Measurements from ENCODE around the gene RB1.
"Not testable (repeated sequence)": the region's sequence is repeated elsewhere in the genome, so short reads cannot be mapped to it uniquely, and the experiment has no call there.

Gene RB1

DNA sequence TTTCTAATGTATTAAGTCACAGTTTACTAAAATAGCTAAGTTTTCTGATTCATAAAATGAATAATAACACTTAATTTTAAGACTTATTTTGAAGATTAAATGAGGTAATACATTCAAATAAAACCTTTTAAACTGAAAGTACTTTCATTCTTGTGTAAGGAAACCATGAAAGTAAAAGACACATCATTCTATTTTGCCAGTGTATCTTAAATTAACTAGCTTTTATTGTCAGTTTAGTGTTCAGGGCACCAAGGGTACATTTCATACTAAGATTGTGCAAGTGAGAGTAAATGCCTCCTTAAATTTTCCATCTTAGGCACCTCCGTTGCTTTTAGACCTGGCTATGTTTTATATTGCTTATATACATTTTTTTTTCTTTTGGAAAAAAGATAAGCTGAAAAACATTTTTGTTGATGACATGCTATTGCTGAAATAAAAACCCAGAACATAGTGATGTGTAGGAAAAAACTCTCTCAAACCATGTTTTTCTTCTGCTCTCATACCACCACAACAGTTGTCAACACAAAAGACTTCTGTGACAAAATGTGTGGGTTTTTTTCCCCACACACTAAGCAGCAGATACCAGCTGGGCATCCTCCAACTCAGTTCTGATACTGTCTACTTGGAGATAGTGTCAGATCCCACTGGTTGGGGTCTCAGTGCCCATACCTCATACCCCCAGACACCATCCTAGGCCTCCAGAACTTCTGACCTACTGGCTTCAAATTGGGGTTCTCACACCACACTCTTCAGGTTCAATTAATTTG is 140.1 kb downstream of the RB1 start:
- TF ChIP-seq, protein P1, sequence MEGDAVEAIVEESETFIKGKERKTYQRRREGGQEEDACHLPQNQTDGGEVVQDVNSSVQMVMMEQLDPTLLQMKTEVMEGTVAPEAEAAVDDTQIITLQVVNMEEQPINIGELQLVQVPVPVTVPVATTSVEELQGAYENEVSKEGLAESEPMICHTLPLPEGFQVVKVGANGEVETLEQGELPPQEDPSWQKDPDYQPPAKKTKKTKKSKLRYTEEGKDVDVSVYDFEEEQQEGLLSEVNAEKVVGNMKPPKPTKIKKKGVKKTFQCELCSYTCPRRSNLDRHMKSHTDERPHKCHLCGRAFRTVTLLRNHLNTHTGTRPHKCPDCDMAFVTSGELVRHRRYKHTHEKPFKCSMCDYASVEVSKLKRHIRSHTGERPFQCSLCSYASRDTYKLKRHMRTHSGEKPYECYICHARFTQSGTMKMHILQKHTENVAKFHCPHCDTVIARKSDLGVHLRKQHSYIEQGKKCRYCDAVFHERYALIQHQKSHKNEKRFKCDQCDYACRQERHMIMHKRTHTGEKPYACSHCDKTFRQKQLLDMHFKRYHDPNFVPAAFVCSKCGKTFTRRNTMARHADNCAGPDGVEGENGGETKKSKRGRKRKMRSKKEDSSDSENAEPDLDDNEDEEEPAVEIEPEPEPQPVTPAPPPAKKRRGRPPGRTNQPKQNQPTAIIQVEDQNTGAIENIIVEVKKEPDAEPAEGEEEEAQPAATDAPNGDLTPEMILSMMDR (conservative IDR thresholded peaks at IDR 0.05), result no peak
- H3K27ac ChIP-seq, result no peak overlapping the region

DNA sequence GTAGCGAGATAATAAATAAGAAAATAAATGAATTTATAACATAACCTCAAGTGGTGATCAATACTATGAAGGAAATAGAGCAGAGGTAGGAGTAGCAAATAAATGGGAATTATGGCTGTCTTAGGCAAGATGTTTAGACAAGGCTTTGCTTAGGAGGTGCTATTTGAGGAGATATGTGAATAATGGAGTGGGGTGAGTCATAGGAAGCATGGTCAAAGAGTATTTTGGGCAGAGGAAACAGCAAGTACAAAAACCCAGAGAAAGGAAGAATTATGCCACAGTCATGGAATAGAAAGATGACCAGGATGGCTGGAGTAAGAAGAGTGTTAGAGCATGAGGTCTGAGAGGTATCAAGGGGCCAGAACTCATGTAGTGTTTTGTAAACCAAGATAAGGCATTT is 142.9 kb downstream of the RB1 start:
- TF ChIP-seq, protein P1 (conservative IDR thresholded peaks at IDR 0.05), result no peak
- H3K27ac ChIP-seq, result no peak overlapping the region

DNA sequence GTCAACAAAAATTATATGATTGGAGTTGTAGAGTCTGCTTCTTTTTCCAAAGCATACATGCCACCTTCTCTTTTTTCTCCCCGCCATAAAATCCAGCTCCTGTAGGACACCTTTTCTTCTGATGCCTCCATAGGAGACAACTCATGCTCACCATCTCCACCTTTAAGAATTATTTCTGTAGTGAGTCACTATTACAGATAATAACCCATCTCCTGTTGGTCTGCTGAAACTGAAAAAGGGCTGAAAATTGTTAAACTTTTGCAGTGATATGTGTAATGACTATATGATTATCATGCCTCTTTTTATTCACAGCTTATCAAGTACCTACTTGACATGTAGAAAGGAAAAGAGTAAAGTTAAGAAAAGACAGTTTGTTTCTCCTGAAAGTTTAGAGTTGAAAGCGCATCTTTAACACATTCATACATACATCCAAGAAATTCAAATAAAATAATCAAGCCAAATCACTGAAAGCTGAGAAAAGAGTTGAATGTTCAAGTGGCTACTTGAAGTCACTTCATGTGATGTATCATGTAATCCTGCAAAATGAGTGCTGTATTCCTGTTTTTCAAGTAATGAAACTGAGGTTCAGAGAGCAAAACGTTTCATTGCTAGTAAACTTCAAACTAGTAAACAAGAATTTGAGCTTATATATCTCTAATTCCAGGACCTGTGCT is 144.9 kb downstream of the RB1 start:
- no peak overlapping the region for H3K27ac ChIP-seq
- TF ChIP-seq, protein P1 (conservative IDR thresholded peaks at IDR 0.05), result no peak

DNA sequence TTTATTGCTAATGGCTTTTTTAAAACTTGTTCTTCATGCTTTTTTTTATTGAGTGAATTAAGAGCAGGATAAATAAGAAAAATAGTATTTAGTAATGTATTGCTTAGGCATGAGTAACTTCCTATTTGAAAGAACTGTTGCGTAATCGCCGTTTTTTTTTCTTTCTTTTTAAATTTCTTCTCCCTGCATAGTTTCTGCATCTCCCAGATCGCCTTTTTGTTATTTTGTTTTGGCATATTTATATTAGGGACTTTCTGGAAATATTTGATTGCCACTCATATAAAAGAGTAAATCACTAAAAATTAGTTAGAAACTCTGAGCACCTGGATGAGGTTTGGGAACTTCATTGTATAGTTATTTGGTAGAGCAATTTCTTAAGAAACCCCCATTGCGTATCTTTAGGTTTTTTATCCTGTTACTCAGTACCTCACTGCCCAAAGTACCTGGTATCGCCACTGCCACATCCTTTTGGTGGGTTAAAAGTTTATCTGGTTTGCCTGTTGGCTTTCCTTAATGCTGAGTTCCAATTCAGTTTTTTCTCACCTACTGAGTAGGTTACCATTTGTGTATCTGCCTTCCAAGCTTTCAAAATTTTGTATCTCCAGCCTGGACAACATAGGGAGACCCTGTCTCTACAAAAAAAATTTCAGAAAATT is 145.5 kb downstream of the RB1 start:
- no peak overlapping the region for H3K27ac ChIP-seq

DNA sequence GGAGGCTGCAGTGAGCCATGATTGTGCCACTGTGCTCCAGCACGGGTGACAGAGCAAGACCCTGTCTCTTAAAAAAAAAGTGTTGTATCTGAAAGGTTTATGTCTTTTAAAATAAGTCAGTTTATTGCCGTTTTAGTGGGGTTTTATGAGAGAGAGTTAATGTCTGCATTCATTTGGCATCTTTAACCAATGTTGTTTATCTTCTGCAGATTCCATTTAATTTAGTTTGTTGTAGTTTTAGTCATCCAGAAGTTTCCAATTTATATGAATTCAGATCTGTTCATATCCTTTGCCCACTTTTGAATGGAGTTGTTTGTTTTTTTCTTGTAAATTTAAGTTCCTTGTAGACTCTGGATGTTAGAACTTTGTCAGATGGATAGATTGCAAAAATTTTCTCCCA is 146.1 kb downstream of the RB1 start:
- TF ChIP-seq, protein P1 (conservative IDR thresholded peaks at IDR 0.05), result no peak
- H3K27ac ChIP-seq, result no peak overlapping the region

More for the DNA sequence above, 145.5 kb downstream of the RB1 start:
- TF ChIP-seq, protein P1 (conservative IDR thresholded peaks at IDR 0.05), result no peak

DNA sequence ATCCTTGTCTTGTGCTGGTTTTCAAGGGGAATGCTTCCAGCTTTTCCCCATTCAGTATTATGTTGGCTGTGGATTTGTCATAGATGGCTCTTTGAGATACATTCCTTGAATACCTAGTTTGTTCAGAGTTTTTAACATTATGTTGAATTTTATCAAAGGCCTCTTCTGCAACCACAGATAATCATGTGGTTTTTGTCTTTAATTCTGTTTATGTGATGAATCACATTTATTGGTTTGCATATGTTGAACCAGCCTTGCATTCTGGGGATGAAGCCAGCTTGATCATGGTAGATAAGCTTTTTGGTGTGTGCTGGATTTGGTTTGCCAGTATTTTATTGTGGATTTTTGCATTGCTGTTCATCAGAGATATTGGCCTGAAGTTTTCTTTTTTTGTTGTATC is 147.6 kb downstream of the RB1 start:
- not testable (repeated sequence) for H3K27ac ChIP-seq

DNA sequence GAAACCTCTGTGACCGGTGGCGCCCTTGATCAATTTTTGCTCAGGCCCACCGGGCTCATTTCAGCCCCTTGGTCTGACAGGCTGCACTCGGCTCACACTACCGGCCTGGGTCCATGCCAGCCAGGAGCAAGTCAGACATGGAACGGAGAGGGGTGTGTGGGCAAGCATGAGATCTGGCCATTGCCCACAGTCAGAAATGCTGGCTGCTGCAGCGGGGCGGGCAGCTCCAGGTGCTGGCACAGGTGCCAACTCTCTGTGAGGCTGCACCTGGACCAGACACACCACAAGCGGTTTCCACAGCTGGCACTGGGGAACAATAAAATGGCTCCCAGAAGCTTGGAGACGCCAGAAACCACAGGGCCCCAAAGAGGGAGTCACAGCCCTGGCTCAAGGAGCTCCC is 153.0 kb downstream of the RB1 start:
- no peak overlapping the region for H3K27ac ChIP-seq
- TF ChIP-seq, protein P1 (conservative IDR thresholded peaks at IDR 0.05), result no peak

Data from VCaP (cell line).